Brain microvascular endothelial cell (primary cell): Measurements from ENCODE around the gene FCN2.

Experiments used
- DNase-seq: peaks from one replicate; pipeline ENCODE4 v3.0.0-alpha.2; 2020
- H3K27ac ChIP-seq: fragments of 250-450 bp; sonication (Bioruptor Pico); 2 replicates; pipeline ENCODE4 v1.5.1; 2020; ENCODE audit warnings: mild to moderate bottlenecking, moderate library complexity
- H3K27me3 ChIP-seq: fragments of 250-450 bp; sonication (Bioruptor Pico); replicated peaks from 2 replicates; pipeline ENCODE4 v1.5.1; 2020; ENCODE audit warnings: mild to moderate bottlenecking
- H3K36me3 ChIP-seq: fragments of 250-450 bp; sonication (Bioruptor Pico); replicated peaks from 2 replicates; pipeline ENCODE4 v1.5.1; 2020; ENCODE audit warnings: mild to moderate bottlenecking
- H3K4me3 ChIP-seq: 2 replicates; pipeline ENCODE4 v1.5.1; 2011; ENCODE audit warnings: low read depth, mild to moderate bottlenecking, control low read depth, low read length, moderate library complexity
- CTCF ChIP-seq: IDR thresholded peaks from 2 replicates; pipeline ENCODE4 v1.5.1; 2011; ENCODE audit warnings: low read depth, mild to moderate bottlenecking, moderate library complexity, low read length, control low read depth, inconsistent platforms; ENCODE audit errors: missing control alignments
- in situ Hi-C: cut with HindIII; loops from 2 replicates; pipeline ENCODE4 v1.10.0; 2017; ENCODE audit warnings: low sequenced_read_pairs, low pct_ligation_motif_present

Gene FCN2

GRCh38 chr9:134848504-134848903 is 32.1 kb upstream of the FCN2 start:
- DNase-seq = no peak
- in situ Hi-C loops = no loop called here
- H3K27me3 ChIP-seq = no peaks in the 10 kb centered on the region
- H3K27ac ChIP-seq = no peak overlapping the region
- TF ChIP-seq CTCF = no peak
- H3K36me3 ChIP-seq = peaks cover 22% of the 10 kb centered on the region
- no peak overlapping the region for H3K4me3 ChIP-seq

- in situ Hi-C loops = no loop called here
- no peak overlapping the region for H3K4me3 ChIP-seq
- no peak for DNase-seq
- no peaks in the 10 kb centered on the region for H3K27me3 ChIP-seq
- H3K36me3 ChIP-seq = peaks cover 1% of the 10 kb centered on the region
- H3K27ac ChIP-seq = no peak overlapping the region
- no peak for TF ChIP-seq CTCF
Measured at GRCh38 chr9:134850611-134851010, 30.0 kb upstream of the FCN2 start.

- H3K27ac ChIP-seq = no peak overlapping the region
- no peak for TF ChIP-seq CTCF
- no peaks in the 10 kb centered on the region for H3K36me3 ChIP-seq
- H3K27me3 ChIP-seq = no peaks in the 10 kb centered on the region
- in situ Hi-C loops = no loop called here
- H3K4me3 ChIP-seq = no peak overlapping the region
- no peak for DNase-seq
Measured at GRCh38 chr9:134851020-134851419, 29.6 kb upstream of the FCN2 start.

- Histone ChIP-seq H3K4me3 (no peak overlapping the region), H3K27ac (no peak overlapping the region), H3K27me3 (no peaks in the 10 kb centered on the region), H3K36me3 (no peaks in the 10 kb centered on the region)
- in situ Hi-C loops = no loop called here
- no peak for DNase-seq
- no peak for TF ChIP-seq CTCF
Measured at GRCh38 chr9:134852906-134853654, 27.5 kb upstream of the FCN2 start.

GRCh38 chr9:134853893-134854292 is 26.7 kb upstream of the FCN2 start:
- in situ Hi-C loops = no loop called here
- TF ChIP-seq CTCF = no peak
- no peak overlapping the region for H3K27ac ChIP-seq
- no peaks in the 10 kb centered on the region for H3K27me3 ChIP-seq
- no peak overlapping the region for H3K4me3 ChIP-seq
- DNase-seq = no peak
- no peaks in the 10 kb centered on the region for H3K36me3 ChIP-seq

- Histone ChIP-seq H3K27ac (no peak overlapping the region), H3K4me3 (no peak overlapping the region), H3K27me3 (no peaks in the 10 kb centered on the region), H3K36me3 (no peaks in the 10 kb centered on the region)
- in situ Hi-C loops = no loop called here
- no peak for TF ChIP-seq CTCF
- no peak for DNase-seq
Measured at GRCh38 chr9:134854541-134854981, 26.0 kb upstream of the FCN2 start.
